ENCODE data around the gene SEBOX.
A peak's percentile ranks its signal among the peaks of the same experiment; 100 is the strongest.

The SEBOX gene

GRCh38 chr17:28335201-28335958 is 29.6 kb downstream of the SEBOX start, which contains the start of the genes IFT20 and TNFAIP1:
Gene IFT20, minus strand, starts transcription at chr17:28335472. Its CDS starts 3,487 bp downstream, at chr17:28331985.
Gene TNFAIP1, plus strand, starts transcription at chr17:28335761. Its CDS starts 3,761 bp downstream, at chr17:28339522.
- peak; percentile 88 for DNase-seq (ENCODE audit: extremely low spot score)
- ChIA-PET POLR2A (interaction anchor here (0.6 to 3.1 kb wide), 36 partner anchors 9 to 617 kb away, joined by 3 to 59 read pairs (median 4); partner anchors contain the start of genes PIGS, POLDIP2, SARM1 and SEBOX), CTCF (interaction anchor here (0.8 to 1.9 kb wide), 6 partner anchors 10 to 87 kb away, joined by 3 to 10 read pairs (median 4); no protein-coding TSS in a partner anchor)
- TF ChIP-seq PKNOX1 (IDR thresholded peaks at IDR 0.05) (0 out of 2 replicates have a peak, but pooled peaks have one; percentile 2), ELF4 (IDR thresholded peaks at IDR 0.05) (peak; percentile 82), TARDBP (IDR thresholded peaks at IDR 0.05) (peak; percentile 47; the same call in 1 of the 2 replicates), HDGF (IDR thresholded peaks at IDR 0.05; ENCODE audit: borderline replicate concordance) (no peak), FOXK2 (IDR thresholded peaks at IDR 0.05) (peak; percentile 96), L3MBTL2 (conservative IDR thresholded peaks at IDR 0.05) (no peak)

- ChIA-PET CTCF (interaction anchor here (0.9 to 1.9 kb wide), 3 partner anchors 11 to 32 kb away, joined by 3 to 8 read pairs (median 3); no protein-coding TSS in a partner anchor), POLR2A (interaction anchor here (0.8 to 3.1 kb wide), 18 partner anchors 10 to 617 kb away, joined by 3 to 59 read pairs (median 8); partner anchors contain the start of genes POLDIP2, SARM1, SEBOX and TMEM97)
- no peak for DNase-seq (ENCODE audit: extremely low spot score)
- TF ChIP-seq ELF4 (IDR thresholded peaks at IDR 0.05) (no peak), SUZ12 (IDR thresholded peaks at IDR 0.05) (no peak), SP1 (IDR thresholded peaks at IDR 0.05) (no peak), ARNT (IDR thresholded peaks at IDR 0.05) (no peak)
Measured at GRCh38 chr17:28334666-28335200, 30.3 kb downstream of the SEBOX start.

- POLR2A ChIA-PET: interaction anchor here (2.1 to 3.1 kb wide), 4 partner anchors 10 to 86 kb away, joined by 7 to 46 read pairs (median 18); partner anchors contain the start of gene TMEM97
- no peak for DNase-seq (ENCODE audit: extremely low spot score)
- CTCF ChIA-PET: no interaction called here
- TF ChIP-seq BHLHE40 (IDR thresholded peaks at IDR 0.05; ENCODE audit: borderline replicate concordance): no peak
- no peak for TF ChIP-seq HDGF (IDR thresholded peaks at IDR 0.05; ENCODE audit: borderline replicate concordance)
- TF ChIP-seq ELF4 (IDR thresholded peaks at IDR 0.05): no peak
- TF ChIP-seq FOXK2 (IDR thresholded peaks at IDR 0.05): no peak
- no peak for TF ChIP-seq TARDBP (IDR thresholded peaks at IDR 0.05)
- no peak for TF ChIP-seq PKNOX1 (IDR thresholded peaks at IDR 0.05)
- TF ChIP-seq NFRKB (IDR thresholded peaks at IDR 0.05): no peak
- no peak for TF ChIP-seq ZNF384 (IDR thresholded peaks at IDR 0.05)
- TF ChIP-seq ARNT (IDR thresholded peaks at IDR 0.05): no peak
- TF ChIP-seq FOXM1 (IDR thresholded peaks at IDR 0.05; ENCODE audit: borderline replicate concordance): no peak
- TF ChIP-seq FOXA1 (IDR thresholded peaks at IDR 0.05): no peak
- TF ChIP-seq SUZ12 (IDR thresholded peaks at IDR 0.05): no peak
- no peak for TF ChIP-seq LEF1 (IDR thresholded peaks at IDR 0.05; ENCODE audit: borderline replicate concordance)
- no peak for TF ChIP-seq CTBP1 (IDR thresholded peaks at IDR 0.05; ENCODE audit: borderline replicate concordance)
- TF ChIP-seq SP1 (IDR thresholded peaks at IDR 0.05): no peak
- TF ChIP-seq L3MBTL2 (conservative IDR thresholded peaks at IDR 0.05): no peak
Measured at GRCh38 chr17:28334171-28334570, 30.8 kb downstream of the SEBOX start.

- TF ChIP-seq CTBP1 (IDR thresholded peaks at IDR 0.05; ENCODE audit: borderline replicate concordance) (no peak), LEF1 (IDR thresholded peaks at IDR 0.05; ENCODE audit: borderline replicate concordance) (no peak), ZNF384 (IDR thresholded peaks at IDR 0.05) (no peak), ARNT (IDR thresholded peaks at IDR 0.05) (no peak), FOXK2 (IDR thresholded peaks at IDR 0.05) (no peak), BHLHE40 (IDR thresholded peaks at IDR 0.05; ENCODE audit: borderline replicate concordance) (no peak), L3MBTL2 (conservative IDR thresholded peaks at IDR 0.05) (no peak), NFRKB (IDR thresholded peaks at IDR 0.05) (no peak), TARDBP (IDR thresholded peaks at IDR 0.05) (no peak), FOXM1 (IDR thresholded peaks at IDR 0.05; ENCODE audit: borderline replicate concordance) (no peak), HDGF (IDR thresholded peaks at IDR 0.05; ENCODE audit: borderline replicate concordance) (no peak)
- ChIA-PET CTCF (interaction anchor here (0.7 kb wide), 1 partner anchor 61 kb away, joined by 3 read pairs; no protein-coding TSS in a partner anchor), POLR2A (interaction anchor here (0.5 to 3.1 kb wide), 3 partner anchors 9 to 1040 kb away, joined by 3 to 20 read pairs (median 4); partner anchors contain the start of gene POLDIP2)
- no peak for DNase-seq (ENCODE audit: extremely low spot score)
Measured at GRCh38 chr17:28333083-28333746, 31.8 kb downstream of the SEBOX start.

GRCh38 chr17:28331891-28332420 is 33.0 kb downstream of the SEBOX start:
- no peak for TF ChIP-seq FOXA1 (IDR thresholded peaks at IDR 0.05)
- no peak for TF ChIP-seq SP1 (IDR thresholded peaks at IDR 0.05)
- no peak for TF ChIP-seq SUZ12 (IDR thresholded peaks at IDR 0.05)
- no peak for TF ChIP-seq CTBP1 (IDR thresholded peaks at IDR 0.05; ENCODE audit: borderline replicate concordance)
- no peak for TF ChIP-seq LEF1 (IDR thresholded peaks at IDR 0.05; ENCODE audit: borderline replicate concordance)
- TF ChIP-seq ARNT (IDR thresholded peaks at IDR 0.05): no peak
- TF ChIP-seq NFRKB (IDR thresholded peaks at IDR 0.05): no peak
- POLR2A ChIA-PET: interaction anchor here (3.6 kb wide), 1 partner anchor 13 kb away, joined by 25 read pairs; the partner anchor contains the start of gene TMEM97
- CTCF ChIA-PET: no interaction called here
- DNase-seq (ENCODE audit: extremely low spot score): no peak
